GM23338 (cell line): ENCODE measurements around the gene TBPL2. TPM values are rescaled to one million over a fixed set of nuclear protein-coding genes. Genes with fewer than 3 reads are reported as not detected.

ENCODE experiments used
- CREB1 ChIP-seq: fragments of 250-450 bp; sonication (Bioruptor Pico); IDR thresholded peaks from 2 replicates; pipeline ENCODE4 v1.5.0; 2020; ENCODE audit warnings: low read depth, mild to moderate bottlenecking, moderate library complexity
- EZH2 ChIP-seq: fragments of 200-600 bp; sonication (generic); IDR thresholded peaks from one replicate; pipeline ENCODE4 v1.8.0; 2017; ENCODE audit warnings: antibody characterized with exemption, mild to moderate bottlenecking, low read depth; ENCODE audit not compliant: unreplicated experiment
- EZH2phosphoT487 ChIP-seq: fragments of 200-600 bp; sonication (generic); IDR thresholded peaks from one replicate; pipeline ENCODE4 v1.8.1; 2018; ENCODE audit warnings: antibody characterized with exemption; ENCODE audit not compliant: unreplicated experiment
- JUNB ChIP-seq: IDR thresholded peaks from one replicate; pipeline ENCODE4 v1.6.1; 2016; ENCODE audit warnings: antibody characterized with exemption; ENCODE audit not compliant: unreplicated experiment
- NANOG ChIP-seq: IDR thresholded peaks from 2 replicates; pipeline ENCODE4 v1.6.1; 2016; ENCODE audit warnings: antibody characterized with exemption, borderline replicate concordance
- REST ChIP-seq: IDR thresholded peaks from one replicate; pipeline ENCODE4 v1.6.1; 2018; ENCODE audit warnings: antibody characterized with exemption; ENCODE audit not compliant: unreplicated experiment
- ZNF114 ChIP-seq: fragments of 250-450 bp; sonication (Bioruptor Pico); IDR thresholded peaks from 2 replicates; pipeline ENCODE4 v1.5.0; 2020; ENCODE audit warnings: mild to moderate bottlenecking, moderate library complexity
- ZNF331 ChIP-seq: fragments of 250-450 bp; sonication (Bioruptor Pico); IDR thresholded peaks from 2 replicates; pipeline ENCODE4 v1.5.0; 2020; ENCODE audit warnings: low read depth, mild to moderate bottlenecking, moderate library complexity
- polyA plus RNA-seq: library from polyadenylated mRNA; unstranded; fragments of >200 nt; fragmentation: Nextera tagmentation; extraction: Ambion mirVana; gene quantifications from 2 replicates; pipeline ENCODE4 v1.2.1, GENCODE V29; 2016
- total RNA-seq: library from RNA; depleted of rRNA; stranded (reverse); fragments of >200 nt; shearing (Covaris generic); gene quantifications from 2 replicates; pipeline ENCODE4 v1.2.3, GENCODE V29; 2014
- TF ChIP-seq, protein P1 (sequence below): fragments of 250-450 bp; sonication (Bioruptor Pico); IDR thresholded peaks from 2 replicates; pipeline ENCODE4 v1.5.0; 2020; ENCODE audit warnings: mild to moderate bottlenecking, moderate library complexity

TBPL2 gene
- total and polyA plus RNA-seq, 2 experiments from 2014 or later: 0.24 TPM; not detected in 1

DNA sequence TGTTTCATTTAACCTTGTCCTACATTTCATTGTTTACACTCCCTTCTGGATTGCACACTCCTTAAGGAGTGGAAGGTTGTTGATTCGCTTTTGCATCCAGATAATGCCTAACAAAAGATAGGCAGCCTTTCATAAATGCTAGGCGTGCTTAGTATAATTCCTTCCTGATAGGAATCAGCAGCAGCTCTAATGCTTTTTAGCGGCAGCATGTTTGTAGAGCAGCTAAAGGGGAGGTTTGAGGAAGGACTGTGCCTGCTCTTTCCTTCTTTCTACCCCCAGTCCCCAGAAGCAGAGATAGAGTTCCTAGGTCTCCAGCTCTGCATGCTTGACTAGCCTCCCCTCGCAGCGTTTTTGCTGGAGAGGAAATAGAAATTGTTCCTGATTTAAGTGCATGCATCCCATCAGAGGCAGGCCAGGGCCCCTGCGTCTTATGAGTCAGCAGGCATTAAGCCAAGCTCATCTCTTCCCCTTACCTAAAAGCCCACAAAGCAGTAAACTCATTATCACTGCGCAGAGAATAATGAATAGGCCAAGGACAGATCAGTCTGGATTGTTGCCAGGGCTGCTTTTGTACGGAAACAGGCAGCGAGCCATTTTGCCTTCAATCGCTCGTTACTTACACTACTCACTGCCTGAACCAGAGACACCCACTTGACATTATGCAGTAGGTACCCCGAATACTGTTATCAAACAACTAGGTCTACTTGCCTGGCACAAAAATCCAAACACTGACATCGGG is 14.0 kb upstream of the TBPL2 start (continued):
- TF ChIP-seq, protein P1, sequence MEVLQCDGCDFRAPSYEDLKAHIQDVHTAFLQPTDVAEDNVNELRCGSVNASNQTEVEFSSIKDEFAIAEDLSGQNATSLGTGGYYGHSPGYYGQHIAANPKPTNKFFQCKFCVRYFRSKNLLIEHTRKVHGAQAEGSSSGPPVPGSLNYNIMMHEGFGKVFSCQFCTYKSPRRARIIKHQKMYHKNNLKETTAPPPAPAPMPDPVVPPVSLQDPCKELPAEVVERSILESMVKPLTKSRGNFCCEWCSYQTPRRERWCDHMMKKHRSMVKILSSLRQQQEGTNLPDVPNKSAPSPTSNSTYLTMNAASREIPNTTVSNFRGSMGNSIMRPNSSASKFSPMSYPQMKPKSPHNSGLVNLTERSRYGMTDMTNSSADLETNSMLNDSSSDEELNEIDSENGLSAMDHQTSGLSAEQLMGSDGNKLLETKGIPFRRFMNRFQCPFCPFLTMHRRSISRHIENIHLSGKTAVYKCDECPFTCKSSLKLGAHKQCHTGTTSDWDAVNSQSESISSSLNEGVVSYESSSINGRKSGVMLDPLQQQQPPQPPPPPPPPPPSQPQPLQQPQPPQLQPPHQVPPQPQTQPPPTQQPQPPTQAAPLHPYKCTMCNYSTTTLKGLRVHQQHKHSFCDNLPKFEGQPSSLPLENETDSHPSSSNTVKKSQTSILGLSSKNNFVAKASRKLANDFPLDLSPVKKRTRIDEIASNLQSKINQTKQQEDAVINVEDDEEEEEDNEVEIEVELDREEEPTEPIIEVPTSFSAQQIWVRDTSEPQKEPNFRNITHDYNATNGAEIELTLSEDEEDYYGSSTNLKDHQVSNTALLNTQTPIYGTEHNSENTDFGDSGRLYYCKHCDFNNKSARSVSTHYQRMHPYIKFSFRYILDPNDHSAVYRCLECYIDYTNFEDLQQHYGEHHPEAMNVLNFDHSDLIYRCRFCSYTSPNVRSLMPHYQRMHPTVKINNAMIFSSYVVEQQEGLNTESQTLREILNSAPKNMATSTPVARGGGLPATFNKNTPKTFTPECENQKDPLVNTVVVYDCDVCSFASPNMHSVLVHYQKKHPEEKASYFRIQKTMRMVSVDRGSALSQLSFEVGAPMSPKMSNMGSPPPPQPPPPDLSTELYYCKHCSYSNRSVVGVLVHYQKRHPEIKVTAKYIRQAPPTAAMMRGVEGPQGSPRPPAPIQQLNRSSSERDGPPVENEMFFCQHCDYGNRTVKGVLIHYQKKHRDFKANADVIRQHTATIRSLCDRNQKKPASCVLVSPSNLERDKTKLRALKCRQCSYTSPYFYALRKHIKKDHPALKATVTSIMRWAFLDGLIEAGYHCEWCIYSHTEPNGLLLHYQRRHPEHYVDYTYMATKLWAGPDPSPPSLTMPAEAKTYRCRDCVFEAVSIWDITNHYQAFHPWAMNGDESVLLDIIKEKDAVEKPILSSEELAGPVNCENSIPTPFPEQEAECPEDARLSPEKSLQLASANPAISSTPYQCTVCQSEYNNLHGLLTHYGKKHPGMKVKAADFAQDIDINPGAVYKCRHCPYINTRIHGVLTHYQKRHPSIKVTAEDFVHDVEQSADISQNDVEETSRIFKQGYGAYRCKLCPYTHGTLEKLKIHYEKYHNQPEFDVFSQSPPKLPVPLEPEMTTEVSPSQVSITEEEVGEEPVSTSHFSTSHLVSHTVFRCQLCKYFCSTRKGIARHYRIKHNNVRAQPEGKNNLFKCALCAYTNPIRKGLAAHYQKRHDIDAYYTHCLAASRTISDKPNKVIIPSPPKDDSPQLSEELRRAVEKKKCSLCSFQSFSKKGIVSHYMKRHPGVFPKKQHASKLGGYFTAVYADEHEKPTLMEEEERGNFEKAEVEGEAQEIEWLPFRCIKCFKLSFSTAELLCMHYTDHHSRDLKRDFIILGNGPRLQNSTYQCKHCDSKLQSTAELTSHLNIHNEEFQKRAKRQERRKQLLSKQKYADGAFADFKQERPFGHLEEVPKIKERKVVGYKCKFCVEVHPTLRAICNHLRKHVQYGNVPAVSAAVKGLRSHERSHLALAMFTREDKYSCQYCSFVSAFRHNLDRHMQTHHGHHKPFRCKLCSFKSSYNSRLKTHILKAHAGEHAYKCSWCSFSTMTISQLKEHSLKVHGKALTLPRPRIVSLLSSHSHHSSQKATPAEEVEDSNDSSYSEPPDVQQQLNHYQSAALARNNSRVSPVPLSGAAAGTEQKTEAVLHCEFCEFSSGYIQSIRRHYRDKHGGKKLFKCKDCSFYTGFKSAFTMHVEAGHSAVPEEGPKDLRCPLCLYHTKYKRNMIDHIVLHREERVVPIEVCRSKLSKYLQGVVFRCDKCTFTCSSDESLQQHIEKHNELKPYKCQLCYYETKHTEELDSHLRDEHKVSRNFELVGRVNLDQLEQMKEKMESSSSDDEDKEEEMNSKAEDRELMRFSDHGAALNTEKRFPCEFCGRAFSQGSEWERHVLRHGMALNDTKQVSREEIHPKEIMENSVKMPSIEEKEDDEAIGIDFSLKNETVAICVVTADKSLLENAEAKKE (CRISPR knock-in tag): no peak
- TF ChIP-seq ZNF114: no peak
- TF ChIP-seq ZNF331 (CRISPR knock-in tag): no peak
- TF ChIP-seq EZH2phosphoT487: no peak
- no peak for TF ChIP-seq CREB1 (CRISPR knock-in tag)
- no peak for TF ChIP-seq EZH2
- no peak for TF ChIP-seq JUNB
- no peak for TF ChIP-seq REST
- TF ChIP-seq NANOG: no peak
